ENCODE measurements around the gene MRPL43. TPM values are rescaled to one million over a fixed set of nuclear protein-coding genes. Genes with fewer than 3 reads are reported as not detected.

Gene MRPL43
- polyA plus RNA-seq, 1 experiment: 123 TPM

DNA sequence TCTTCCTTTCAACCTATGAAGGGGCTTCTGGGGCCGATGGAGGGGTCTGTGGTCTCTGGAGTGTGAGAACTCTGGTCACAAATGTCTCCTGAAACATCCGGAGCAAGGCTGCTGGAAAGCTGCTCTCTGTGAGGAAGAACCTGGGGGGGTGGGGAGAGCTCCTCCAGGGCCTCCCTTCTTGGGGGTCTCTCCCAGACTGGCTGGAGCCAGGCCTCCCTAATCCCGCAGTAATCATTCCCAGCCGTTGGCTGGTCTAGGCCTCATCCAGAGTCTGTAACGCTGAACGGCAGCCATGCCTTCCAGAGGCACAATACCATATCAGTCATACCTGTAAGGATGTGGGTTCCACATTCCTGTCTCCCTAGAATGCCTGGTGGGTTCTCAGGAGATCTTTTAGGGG lies 7.9 kb upstream of the MRPL43 start:
- Histone ChIP-seq H3K27me3 (ENCODE audit: control insufficient read depth, insufficient read depth, low read length) (no peaks in the 10 kb centered on the region), H3K4me3 (ENCODE audit: low read depth, low read length) (no peak overlapping the region), H3K36me3 (ENCODE audit: control insufficient read depth, insufficient read depth, low read length) (peaks cover 15% of the 10 kb centered on the region)
- CTCF ChIA-PET: interaction anchor here (0.6 to 21.8 kb wide), 6 partner anchors 14 to 86 kb away, joined by 3 to 479 read pairs (median 6); no protein-coding TSS in a partner anchor
- TF ChIP-seq, protein P1, sequence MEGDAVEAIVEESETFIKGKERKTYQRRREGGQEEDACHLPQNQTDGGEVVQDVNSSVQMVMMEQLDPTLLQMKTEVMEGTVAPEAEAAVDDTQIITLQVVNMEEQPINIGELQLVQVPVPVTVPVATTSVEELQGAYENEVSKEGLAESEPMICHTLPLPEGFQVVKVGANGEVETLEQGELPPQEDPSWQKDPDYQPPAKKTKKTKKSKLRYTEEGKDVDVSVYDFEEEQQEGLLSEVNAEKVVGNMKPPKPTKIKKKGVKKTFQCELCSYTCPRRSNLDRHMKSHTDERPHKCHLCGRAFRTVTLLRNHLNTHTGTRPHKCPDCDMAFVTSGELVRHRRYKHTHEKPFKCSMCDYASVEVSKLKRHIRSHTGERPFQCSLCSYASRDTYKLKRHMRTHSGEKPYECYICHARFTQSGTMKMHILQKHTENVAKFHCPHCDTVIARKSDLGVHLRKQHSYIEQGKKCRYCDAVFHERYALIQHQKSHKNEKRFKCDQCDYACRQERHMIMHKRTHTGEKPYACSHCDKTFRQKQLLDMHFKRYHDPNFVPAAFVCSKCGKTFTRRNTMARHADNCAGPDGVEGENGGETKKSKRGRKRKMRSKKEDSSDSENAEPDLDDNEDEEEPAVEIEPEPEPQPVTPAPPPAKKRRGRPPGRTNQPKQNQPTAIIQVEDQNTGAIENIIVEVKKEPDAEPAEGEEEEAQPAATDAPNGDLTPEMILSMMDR (IDR thresholded peaks at IDR 0.05; ENCODE audit: insufficient read depth, low read depth, low read length): no peak
- DNase-seq (ENCODE audit: low read depth): no peak
- POLR2A ChIA-PET: no interaction called here

DNA sequence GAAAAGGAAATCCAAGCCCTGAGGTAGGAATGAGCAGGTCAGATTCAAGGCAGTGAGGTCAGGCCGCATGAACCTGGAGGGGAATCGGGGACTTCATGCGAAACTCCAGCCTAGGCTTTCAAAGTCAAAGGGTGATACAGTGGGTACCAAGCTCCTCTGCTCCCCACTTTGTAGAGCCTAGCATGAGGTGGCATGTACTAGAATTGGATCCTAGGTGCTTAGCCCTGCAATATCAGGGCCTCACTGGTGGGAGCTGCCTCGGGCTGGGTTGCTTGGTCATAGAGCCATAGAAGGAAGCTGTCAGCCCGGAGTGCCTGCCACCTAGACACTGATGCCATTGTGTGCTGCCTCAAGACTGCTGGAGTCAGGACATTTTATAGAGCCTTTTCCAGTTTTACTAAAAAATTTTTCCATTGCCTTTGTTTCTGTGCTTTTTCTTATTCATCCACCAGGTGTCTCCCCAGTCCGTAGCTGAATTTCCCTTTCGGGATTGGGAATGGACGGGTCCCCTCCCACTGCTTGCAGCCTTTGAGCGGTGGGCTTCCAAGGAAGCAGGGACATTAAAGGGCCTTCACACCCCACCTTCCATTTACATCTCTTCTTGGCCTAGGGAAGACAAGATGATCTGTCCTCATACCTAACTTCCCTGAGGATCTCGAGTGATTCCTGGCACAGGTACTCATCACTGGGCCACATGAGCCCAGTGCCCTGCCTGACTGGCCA lies 6.8 kb upstream of the MRPL43 start:
- H3K36me3 ChIP-seq (ENCODE audit: control insufficient read depth, insufficient read depth, low read length): peaks cover 19% of the 10 kb centered on the region
- TF ChIP-seq, protein P1 (IDR thresholded peaks at IDR 0.05; ENCODE audit: insufficient read depth, low read depth, low read length): peak; percentile 72
- no peak overlapping the region for H3K4me3 ChIP-seq (ENCODE audit: low read depth, low read length)
- no peak for DNase-seq (ENCODE audit: low read depth)
- ChIA-PET POLR2A (no interaction called here), CTCF (interaction anchor here (0.6 to 21.8 kb wide), 13 partner anchors 9 to 173 kb away, joined by 3 to 479 read pairs (median 6); partner anchors contain the start of genes KAZALD1 and SEMA4G)
- H3K27me3 ChIP-seq (ENCODE audit: control insufficient read depth, insufficient read depth, low read length): no peaks in the 10 kb centered on the region

DNA sequence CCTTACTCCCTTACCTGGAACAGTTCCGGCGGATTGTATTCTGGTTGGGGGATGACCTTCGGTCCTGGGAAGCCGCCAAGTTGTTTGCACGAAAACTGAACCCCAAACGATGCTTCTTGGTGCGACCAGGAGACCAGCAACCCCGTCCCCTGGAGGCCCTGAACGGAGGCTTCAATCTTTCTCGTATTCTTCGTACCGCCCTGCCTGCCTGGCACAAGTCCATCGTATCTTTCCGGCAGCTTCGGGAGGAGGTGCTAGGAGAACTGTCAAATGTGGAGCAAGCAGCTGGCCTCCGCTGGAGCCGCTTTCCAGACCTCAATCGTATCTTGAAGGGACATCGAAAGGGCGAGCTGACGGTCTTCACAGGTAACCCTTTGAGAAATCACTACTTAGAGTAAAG lies 1.8 kb upstream of the MRPL43 start:
- CTCF ChIA-PET: interaction anchor here (1.4 to 21.8 kb wide), 4 partner anchors 9 to 36 kb away, joined by 4 to 479 read pairs (median 126); partner anchors contain the start of gene LZTS2
- TF ChIP-seq, protein P1 (IDR thresholded peaks at IDR 0.05; ENCODE audit: insufficient read depth, low read depth, low read length): no peak
- no peak for DNase-seq (ENCODE audit: low read depth)
- H3K27me3 ChIP-seq (ENCODE audit: control insufficient read depth, insufficient read depth, low read length): no peaks in the 10 kb centered on the region
- POLR2A ChIA-PET: no interaction called here
- peaks cover 22% of the 10 kb centered on the region for H3K36me3 ChIP-seq (ENCODE audit: control insufficient read depth, insufficient read depth, low read length)
- no peak overlapping the region for H3K4me3 ChIP-seq (ENCODE audit: low read depth, low read length)

DNA sequence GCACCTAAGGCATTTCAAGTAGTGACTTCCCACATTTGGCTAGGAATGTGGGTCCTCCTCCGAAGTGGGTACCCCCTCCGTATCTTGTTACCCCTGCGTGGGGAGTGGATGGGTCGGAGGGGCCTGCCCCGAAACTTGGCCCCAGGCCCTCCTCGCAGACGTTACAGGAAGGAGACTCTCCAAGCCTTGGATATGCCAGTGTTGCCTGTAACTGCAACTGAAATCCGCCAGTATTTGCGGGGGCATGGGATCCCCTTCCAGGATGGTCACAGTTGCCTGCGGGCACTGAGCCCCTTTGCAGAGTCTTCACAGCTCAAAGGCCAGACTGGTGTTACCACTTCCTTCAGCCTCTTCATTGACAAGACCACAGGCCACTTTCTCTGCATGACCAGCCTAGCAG lies 869 bp upstream of the MRPL43 start:
- TF ChIP-seq, protein P1 (IDR thresholded peaks at IDR 0.05; ENCODE audit: insufficient read depth, low read depth, low read length): no peak
- peak overlapping the region; percentile 95 for H3K4me3 ChIP-seq (ENCODE audit: low read depth, low read length)
- DNase-seq (ENCODE audit: low read depth): no peak
- H3K27me3 ChIP-seq (ENCODE audit: control insufficient read depth, insufficient read depth, low read length): no peaks in the 10 kb centered on the region
- ChIA-PET POLR2A (no interaction called here), CTCF (interaction anchor here (1.8 to 21.8 kb wide), 3 partner anchors 10 to 29 kb away, joined by 15 to 479 read pairs (median 237); partner anchors contain the start of gene LZTS2)
- H3K36me3 ChIP-seq (ENCODE audit: control insufficient read depth, insufficient read depth, low read length): peaks cover 19% of the 10 kb centered on the region

DNA sequence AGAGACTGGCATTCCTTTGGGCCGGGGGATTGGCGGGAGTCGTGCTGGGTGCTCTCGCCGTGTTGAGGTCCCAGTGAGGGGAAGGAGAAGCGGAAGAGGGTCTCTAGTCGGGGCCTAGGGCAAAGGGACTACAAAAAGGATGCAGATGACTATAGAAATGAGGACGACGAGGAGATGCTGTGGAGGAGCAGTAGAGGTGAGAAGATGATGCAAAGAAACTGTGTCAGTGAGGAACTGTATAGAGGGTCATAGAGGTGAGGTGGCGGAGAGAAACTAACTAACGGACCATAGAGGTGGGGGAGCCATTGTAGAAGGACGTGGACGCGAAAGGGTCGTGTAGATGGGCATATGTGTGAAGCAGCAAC lies 370 bp upstream of the MRPL43 start:
- CTCF ChIA-PET: interaction anchor here (1.9 to 21.8 kb wide), 2 partner anchors 10 to 29 kb away, joined by 10 to 479 read pairs; no protein-coding TSS in a partner anchor
- peak overlapping the region; percentile 95 for H3K4me3 ChIP-seq (ENCODE audit: low read depth, low read length)
- POLR2A ChIA-PET: no interaction called here

More for the DNA sequence above, 370 bp upstream of the MRPL43 start:
- TF ChIP-seq, protein P1 (IDR thresholded peaks at IDR 0.05; ENCODE audit: insufficient read depth, low read depth, low read length): no peak
- peaks cover 19% of the 10 kb centered on the region for H3K36me3 ChIP-seq (ENCODE audit: control insufficient read depth, insufficient read depth, low read length)
- no peaks in the 10 kb centered on the region for H3K27me3 ChIP-seq (ENCODE audit: control insufficient read depth, insufficient read depth, low read length)
- no peak for DNase-seq (ENCODE audit: low read depth)
